Testis (tissue), 2 donors: Measurements from ENCODE around the gene RCAN3.

Experiments
- POLR2A ChIP-seq: fragments of 450-650 bp; IDR thresholded peaks from one replicate; pipeline ENCODE4 v1.6.1; 2017; ENCODE audit warnings: antibody characterized with exemption, mild to moderate bottlenecking, moderate library complexity
- TF ChIP-seq, protein P1 (sequence below), 3 experiments: fragments of 450-650 bp in 2 of 3; fragments of 200-600 bp in 1 of 3; sonication (generic) in 1 of 3; IDR thresholded peaks; one replicate each; pipeline ENCODE4 v1.5.1; 2016 to 2019; ENCODE audit warnings: antibody characterized with exemption in 3 of 3, mild to moderate bottlenecking in 2 of 3, moderate library complexity in 1 of 3

DNA sequence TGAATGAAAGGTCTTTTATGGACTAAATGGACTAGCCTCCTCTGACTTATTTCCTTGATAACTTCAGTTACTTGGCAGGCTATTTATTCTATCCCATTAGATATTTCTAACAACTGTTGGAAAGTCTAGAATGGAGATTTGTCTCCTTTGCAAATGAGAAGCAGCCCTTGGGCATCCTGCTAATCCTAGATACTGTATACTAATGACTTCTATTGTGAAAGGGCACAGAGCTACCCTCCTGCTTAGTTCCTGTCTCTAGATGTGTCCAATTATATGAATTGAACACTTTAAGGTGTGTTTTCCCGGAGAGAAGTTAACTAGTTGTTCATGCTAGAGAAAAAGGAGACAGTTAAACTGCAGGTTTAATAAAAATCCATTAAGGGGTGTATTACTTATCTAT is 43.0 kb downstream of the RCAN3 start:
- TF ChIP-seq, protein P1, sequence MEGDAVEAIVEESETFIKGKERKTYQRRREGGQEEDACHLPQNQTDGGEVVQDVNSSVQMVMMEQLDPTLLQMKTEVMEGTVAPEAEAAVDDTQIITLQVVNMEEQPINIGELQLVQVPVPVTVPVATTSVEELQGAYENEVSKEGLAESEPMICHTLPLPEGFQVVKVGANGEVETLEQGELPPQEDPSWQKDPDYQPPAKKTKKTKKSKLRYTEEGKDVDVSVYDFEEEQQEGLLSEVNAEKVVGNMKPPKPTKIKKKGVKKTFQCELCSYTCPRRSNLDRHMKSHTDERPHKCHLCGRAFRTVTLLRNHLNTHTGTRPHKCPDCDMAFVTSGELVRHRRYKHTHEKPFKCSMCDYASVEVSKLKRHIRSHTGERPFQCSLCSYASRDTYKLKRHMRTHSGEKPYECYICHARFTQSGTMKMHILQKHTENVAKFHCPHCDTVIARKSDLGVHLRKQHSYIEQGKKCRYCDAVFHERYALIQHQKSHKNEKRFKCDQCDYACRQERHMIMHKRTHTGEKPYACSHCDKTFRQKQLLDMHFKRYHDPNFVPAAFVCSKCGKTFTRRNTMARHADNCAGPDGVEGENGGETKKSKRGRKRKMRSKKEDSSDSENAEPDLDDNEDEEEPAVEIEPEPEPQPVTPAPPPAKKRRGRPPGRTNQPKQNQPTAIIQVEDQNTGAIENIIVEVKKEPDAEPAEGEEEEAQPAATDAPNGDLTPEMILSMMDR (IDR thresholded peaks at IDR 0.05), result no peak
- no peak for TF ChIP-seq POLR2A
